Neural cell (in vitro differentiated cells): ENCODE results near the gene ARSB. TPM values are rescaled to one million over a fixed set of nuclear protein-coding genes. Genes with fewer than 3 reads are reported as not detected.

Experiments
- H2AFZ ChIP-seq: fragments of 200-600, 300-800 bp; sonication (generic), shearing (Covaris generic); 2 replicates; pipeline ENCODE4 v1.6.0; 2014; ENCODE audit warnings: low read depth, mild to moderate bottlenecking, antibody characterized with exemption, low read length, moderate library complexity
- H3F3A ChIP-seq: fragments of 200-600 bp; shearing (Covaris generic); 2 replicates; pipeline ENCODE4 v1.6.1; 2016; ENCODE audit warnings: mild to moderate bottlenecking, moderate library complexity, mixed read lengths, antibody characterized with exemption, low read length; ENCODE audit not compliant: insufficient read depth, poor library complexity, severe bottlenecking
- H3K27ac ChIP-seq: fragments of 200-600, 300-800 bp; sonication (generic), shearing (Covaris generic); 2 replicates; pipeline ENCODE4 v1.5.1; 2014; ENCODE audit warnings: mild to moderate bottlenecking, low read length, moderate library complexity
- H3K27me3 ChIP-seq: fragments of 300-800, 200-600 bp; sonication (generic), shearing (Covaris generic); 2 replicates; pipeline ENCODE4 v1.6.0; 2014; ENCODE audit warnings: mild to moderate bottlenecking, low read depth, low read length, moderate library complexity; ENCODE audit not compliant: insufficient read depth
- H3K36me3 ChIP-seq: fragments of 300-800, 200-600 bp; sonication (generic), shearing (Covaris generic); 2 replicates; pipeline ENCODE4 v1.5.1; 2014; ENCODE audit warnings: mild to moderate bottlenecking, antibody characterized with exemption, low read length, moderate library complexity; ENCODE audit not compliant: insufficient read depth
- H3K4me2 ChIP-seq: fragments of 300-800, 200-600 bp; sonication (generic), shearing (Covaris generic); 2 replicates; pipeline ENCODE4 v1.6.0; 2014; ENCODE audit warnings: mild to moderate bottlenecking, low read length
- H3K4me3 ChIP-seq: fragments of 300-800, 200-600 bp; sonication (generic), shearing (Covaris generic); 2 replicates; pipeline ENCODE4 v1.5.1; 2014; ENCODE audit warnings: mild to moderate bottlenecking, low read length, moderate library complexity
- H3K79me2 ChIP-seq: fragments of 200-600 bp; shearing (Covaris generic); replicated peaks from 2 replicates; pipeline ENCODE4 v1.6.0; 2014; ENCODE audit warnings: mild to moderate bottlenecking, low read length, moderate library complexity; ENCODE audit not compliant: insufficient read depth
- H3K9ac ChIP-seq: fragments of 300-800, 200-600 bp; sonication (generic), shearing (Covaris generic); 2 replicates; pipeline ENCODE4 v1.6.1; 2016; ENCODE audit warnings: mild to moderate bottlenecking, low read length, mixed read lengths
- H3K9me2 ChIP-seq: fragments of 200-600 bp; shearing (Covaris generic); 2 replicates; pipeline ENCODE4 v1.6.1; 2016; ENCODE audit warnings: mild to moderate bottlenecking, low read length, mixed read lengths; ENCODE audit not compliant: insufficient read depth
- H3K9me3 ChIP-seq: fragments of 200-600, 300-800 bp; sonication (generic), shearing (Covaris generic); 2 replicates; pipeline ENCODE4 v1.6.1; 2016; ENCODE audit warnings: mild to moderate bottlenecking, mixed run types, low read length, moderate library complexity, mixed read lengths
- H4K20me1 ChIP-seq: fragments of 200-600 bp; shearing (Covaris generic); 2 replicates; pipeline ENCODE4 v1.6.1; 2016; ENCODE audit warnings: mild to moderate bottlenecking, mixed run types; ENCODE audit not compliant: insufficient read depth
- CTCF ChIP-seq: fragments of 450-650 bp; IDR thresholded peaks from 2 replicates; pipeline ENCODE4 v1.5.1; 2014; ENCODE audit warnings: antibody characterized with exemption, mild to moderate bottlenecking, moderate library complexity; ENCODE audit not compliant: poor library complexity, severe bottlenecking
- EP300 ChIP-seq: fragments of 450-650 bp; conservative IDR thresholded peaks from 2 replicates; pipeline ENCODE4 v1.6.1; 2014; ENCODE audit warnings: antibody characterized with exemption, mild to moderate bottlenecking, moderate library complexity; ENCODE audit not compliant: poor library complexity, severe bottlenecking
- EZH2 ChIP-seq: fragments of 200-600, 300-800 bp; shearing (Covaris generic), sonication (generic); IDR thresholded peaks from 2 replicates; pipeline ENCODE4 v1.6.1; 2014; ENCODE audit warnings: antibody characterized with exemption, low read length, borderline replicate concordance, mild to moderate bottlenecking; ENCODE audit not compliant: insufficient read depth, poor library complexity, severe bottlenecking
- MXI1 ChIP-seq: fragments of 450-650 bp; conservative IDR thresholded peaks from 2 replicates; pipeline ENCODE4 v1.6.1; 2014; ENCODE audit warnings: antibody characterized with exemption, mild to moderate bottlenecking; ENCODE audit not compliant: poor library complexity, severe bottlenecking
- POLR2AphosphoS5 ChIP-seq: IDR thresholded peaks from 2 replicates; pipeline ENCODE4 v1.6.1; 2012
- RAD21 ChIP-seq: fragments of 450-650 bp; conservative IDR thresholded peaks from 2 replicates; pipeline ENCODE4 v1.6.1; 2014; ENCODE audit warnings: antibody characterized with exemption, mild to moderate bottlenecking, moderate library complexity
- REST ChIP-seq: IDR thresholded peaks from 2 replicates; pipeline ENCODE4 v1.6.1; 2012; ENCODE audit warnings: borderline replicate concordance
- SMC3 ChIP-seq: fragments of 450-650 bp; conservative IDR thresholded peaks from 2 replicates; pipeline ENCODE4 v1.6.1; 2014; ENCODE audit warnings: antibody characterized with exemption, mild to moderate bottlenecking, moderate library complexity; ENCODE audit not compliant: poor library complexity
- TAF1 ChIP-seq: IDR thresholded peaks from 2 replicates; pipeline ENCODE4 v1.6.1; 2012; ENCODE audit warnings: low read depth
- polyA plus RNA-seq: library from polyadenylated mRNA; depleted of rRNA; stranded (reverse); fragments of >200 nt; gene quantifications from 2 replicates; pipeline ENCODE4 v1.2.3, GENCODE V29; 2014

ARSB gene
- polyA plus RNA-seq, 1 donor from 2014 or later, result 8.7 TPM

GRCh38 chr5:78731884-78732283 lies 253.2 kb downstream of the ARSB start:
- no peaks in the 10 kb centered on the region for H3K79me2 ChIP-seq
- H3K9ac ChIP-seq, result no peak overlapping the region
- H3K36me3 ChIP-seq, result no peaks in the 10 kb centered on the region
- no peaks in the 10 kb centered on the region for H3K9me2 ChIP-seq
- no peaks in the 10 kb centered on the region for H4K20me1 ChIP-seq
- TF ChIP-seq MXI1 (no peak), POLR2AphosphoS5 (no peak), TAF1 (no peak), RAD21 (no peak), CTCF (no peak), SMC3 (no peak), REST (no peak), EP300 (no peak), EZH2 (no peak)
- H3K27me3 ChIP-seq, result no peaks in the 10 kb centered on the region
- no peaks in the 10 kb centered on the region for H3F3A ChIP-seq
- no peaks in the 10 kb centered on the region for H3K9me3 ChIP-seq
- no peak overlapping the region for H3K4me3 ChIP-seq
- no peak overlapping the region for H3K27ac ChIP-seq
- H3K4me2 ChIP-seq, result no peak overlapping the region
- no peak overlapping the region for H2AFZ ChIP-seq

GRCh38 chr5:78730300-78731094 lies 254.6 kb downstream of the ARSB start:
- H3K9ac ChIP-seq, result no peak overlapping the region
- no peaks in the 10 kb centered on the region for H3K9me2 ChIP-seq
- no peaks in the 10 kb centered on the region for H3K9me3 ChIP-seq
- H3K27me3 ChIP-seq, result no peaks in the 10 kb centered on the region
- H3F3A ChIP-seq, result no peaks in the 10 kb centered on the region
- H3K79me2 ChIP-seq, result no peaks in the 10 kb centered on the region
- no peaks in the 10 kb centered on the region for H4K20me1 ChIP-seq
- no peak overlapping the region for H3K4me2 ChIP-seq
- H2AFZ ChIP-seq, result no peak overlapping the region
- no peaks in the 10 kb centered on the region for H3K36me3 ChIP-seq
- TF ChIP-seq MXI1, result no peak
- TF ChIP-seq EP300, result no peak
- TF ChIP-seq SMC3, result no peak
- no peak for TF ChIP-seq REST
- TF ChIP-seq POLR2AphosphoS5, result no peak
- no peak for TF ChIP-seq EZH2
- TF ChIP-seq RAD21, result no peak
- TF ChIP-seq CTCF, result no peak
- TF ChIP-seq TAF1, result no peak
- H3K27ac ChIP-seq, result no peak overlapping the region
- H3K4me3 ChIP-seq, result no peak overlapping the region
